KMS-11 (cell line): Measurements from ENCODE around the gene SLC6A1.

Source experiments
- H2AFZ ChIP-seq: fragments of 200-600 bp; sonication (generic); 2 replicates; pipeline ENCODE4 v1.6.1; 2016; ENCODE audit warnings: antibody characterized with exemption, mixed run types, low read depth
- H3K27ac ChIP-seq: fragments of 200-600 bp; sonication (generic); 2 replicates; pipeline ENCODE4 v1.6.1; 2016; ENCODE audit warnings: mild to moderate bottlenecking, mixed run types
- H3K27me3 ChIP-seq: fragments of 200-600 bp; sonication (generic); 2 replicates; pipeline ENCODE4 v1.6.1; 2017; ENCODE audit warnings: mild to moderate bottlenecking, low read depth, mixed run types, moderate library complexity; ENCODE audit not compliant: insufficient read depth
- H3K36me3 ChIP-seq: fragments of 200-600 bp; sonication (generic); 2 replicates; pipeline ENCODE4 v1.6.1; 2017; ENCODE audit warnings: mild to moderate bottlenecking, mixed run types; ENCODE audit not compliant: insufficient read depth
- H3K4me1 ChIP-seq: fragments of 200-600 bp; sonication (generic); 2 replicates; pipeline ENCODE4 v1.6.1; 2016; ENCODE audit warnings: mild to moderate bottlenecking, low read depth, mixed run types; ENCODE audit not compliant: poor library complexity, severe bottlenecking
- H3K4me2 ChIP-seq: fragments of 200-600 bp; sonication (generic); 2 replicates; pipeline ENCODE4 v1.7.0; 2016; ENCODE audit warnings: mild to moderate bottlenecking, mixed run types
- H3K4me3 ChIP-seq: fragments of 200-600 bp; sonication (generic); IDR thresholded peaks from 2 replicates; pipeline ENCODE4 v1.6.1; 2017; ENCODE audit warnings: low read depth, low read length, mixed read lengths; ENCODE audit not compliant: insufficient read depth
- H3K79me2 ChIP-seq: fragments of 200-600 bp; sonication (generic); 2 replicates; pipeline ENCODE4 v1.6.1; 2016; ENCODE audit warnings: low read depth, mixed run types; ENCODE audit not compliant: insufficient read depth
- H3K9ac ChIP-seq: fragments of 200-600 bp; sonication (generic); 2 replicates; pipeline ENCODE4 v1.6.1; 2016; ENCODE audit warnings: mild to moderate bottlenecking, mixed run types
- H4K20me1 ChIP-seq: fragments of 200-600 bp; sonication (generic); 2 replicates; pipeline ENCODE4 v1.6.1; 2016; ENCODE audit warnings: mild to moderate bottlenecking, mixed run types; ENCODE audit not compliant: insufficient read depth
- CTCF ChIP-seq: fragments of 200-600 bp; sonication (generic); conservative IDR thresholded peaks from 2 replicates; pipeline ENCODE4 v1.6.1; 2017; ENCODE audit warnings: low read depth, mild to moderate bottlenecking, antibody characterized with exemption, low read length, moderate library complexity, mixed read lengths

The SLC6A1 gene

GRCh38 chr3:10972072-10972782 lies 20.3 kb upstream of the SLC6A1 start:
- Histone ChIP-seq H3K4me2 (no peak overlapping the region), H3K4me3 (no peak overlapping the region), H3K27me3 (no peaks in the 10 kb centered on the region), H3K27ac (no peak overlapping the region), H3K36me3 (no peaks in the 10 kb centered on the region), H4K20me1 (no peaks in the 10 kb centered on the region), H3K9ac (no peak overlapping the region), H3K79me2 (no peaks in the 10 kb centered on the region), H3K4me1 (no peaks in the 10 kb centered on the region), H2AFZ (no peak overlapping the region)
- TF ChIP-seq CTCF, result no peak

- no peak overlapping the region for H3K4me3 ChIP-seq
- no peak overlapping the region for H3K27ac ChIP-seq
- H3K9ac ChIP-seq, result no peak overlapping the region
- H3K36me3 ChIP-seq, result no peaks in the 10 kb centered on the region
- no peaks in the 10 kb centered on the region for H4K20me1 ChIP-seq
- TF ChIP-seq CTCF, result no peak
- no peaks in the 10 kb centered on the region for H3K27me3 ChIP-seq
- no peaks in the 10 kb centered on the region for H3K4me1 ChIP-seq
- no peak overlapping the region for H3K4me2 ChIP-seq
- no peak overlapping the region for H2AFZ ChIP-seq
- no peaks in the 10 kb centered on the region for H3K79me2 ChIP-seq
Measured at GRCh38 chr3:10973046-10973595, 19.4 kb upstream of the SLC6A1 start.

GRCh38 chr3:10974131-10974530 lies 18.4 kb upstream of the SLC6A1 start:
- no peaks in the 10 kb centered on the region for H3K36me3 ChIP-seq
- H3K27ac ChIP-seq, result no peak overlapping the region
- no peak overlapping the region for H3K4me2 ChIP-seq
- H3K9ac ChIP-seq, result no peak overlapping the region
- no peak overlapping the region for H3K4me3 ChIP-seq
- no peaks in the 10 kb centered on the region for H3K79me2 ChIP-seq
- no peak overlapping the region for H2AFZ ChIP-seq
- no peaks in the 10 kb centered on the region for H4K20me1 ChIP-seq
- no peaks in the 10 kb centered on the region for H3K4me1 ChIP-seq
- H3K27me3 ChIP-seq, result no peaks in the 10 kb centered on the region
- no peak for TF ChIP-seq CTCF

- H3K9ac ChIP-seq, result no peak overlapping the region
- H3K27me3 ChIP-seq, result no peaks in the 10 kb centered on the region
- H3K4me3 ChIP-seq, result no peak overlapping the region
- H4K20me1 ChIP-seq, result no peaks in the 10 kb centered on the region
- H3K4me2 ChIP-seq, result no peak overlapping the region
- no peaks in the 10 kb centered on the region for H3K36me3 ChIP-seq
- H3K79me2 ChIP-seq, result no peaks in the 10 kb centered on the region
- H2AFZ ChIP-seq, result no peak overlapping the region
- no peak for TF ChIP-seq CTCF
- no peak overlapping the region for H3K27ac ChIP-seq
- no peaks in the 10 kb centered on the region for H3K4me1 ChIP-seq
Measured at GRCh38 chr3:10974746-10975375, 17.7 kb upstream of the SLC6A1 start.
